BJ (cell line): ENCODE measurements around the gene ERBB2. TPM values are rescaled to one million over a fixed set of nuclear protein-coding genes. Genes with fewer than 3 reads are reported as not detected.

Experiments
- CTCF ChIA-PET: fragments of 350-600 bp; formaldehyde crosslinking; extraction: SDS; loops from one replicate; lab custom pipeline; 2021; ENCODE audit warnings: antibody characterized with exemption, inconsistent platforms; lab: Yijun Ruan, JAX
- POLR2A ChIA-PET: fragments of 300-600 bp; sonication (Branson Sonifier 250); formaldehyde crosslinking; extraction: SDS; loops from one replicate; lab custom pipeline; 2021; ENCODE audit warnings: antibody characterized with exemption; lab: Charles Lee
- DNase-seq: peaks from one replicate; pipeline ENCODE4 v3.0.0-alpha.2; 2011; ENCODE audit warnings: low read depth
- H3K27me3 ChIP-seq: 2 replicates; pipeline ENCODE4 v1.6.0; 2011; ENCODE audit warnings: low read length; ENCODE audit not compliant: control insufficient read depth, insufficient read depth
- H3K36me3 ChIP-seq: 2 replicates; pipeline ENCODE4 v1.5.1; 2011; ENCODE audit warnings: low read length; ENCODE audit not compliant: control insufficient read depth, insufficient read depth
- H3K4me3 ChIP-seq: 2 replicates; pipeline ENCODE4 v1.5.1; 2011; ENCODE audit warnings: low read depth, mild to moderate bottlenecking, control low read depth, low read length
- polyA plus RNA-seq: library from polyadenylated mRNA; depleted of rRNA; stranded (reverse); fragments of >200 nt; gene quantifications from 2 replicates; pipeline ENCODE4 v1.2.3, GENCODE V29; 2011
- TF ChIP-seq, protein P1 (sequence below): IDR thresholded peaks from 2 replicates; pipeline ENCODE4 v1.5.1; 2011; ENCODE audit warnings: low read depth, mild to moderate bottlenecking, control low read depth, inconsistent platforms, low read length, moderate library complexity; ENCODE audit not compliant: insufficient read depth

ERBB2 gene
- polyA plus RNA-seq, 1 experiment = 35.4 TPM

GRCh38 chr17:39716073-39716818 is 16.4 kb downstream of the ERBB2 start:
- no peak for DNase-seq
- peaks cover 33% of the 10 kb centered on the region for H3K36me3 ChIP-seq
- H3K4me3 ChIP-seq = no peak overlapping the region
- ChIA-PET CTCF (interaction anchor here (1.4 kb wide), 1 partner anchor 14 kb away, joined by 3 read pairs; the partner anchor contains the start of gene MIEN1), POLR2A (no interaction called here)
- H3K27me3 ChIP-seq = no peaks in the 10 kb centered on the region
- TF ChIP-seq, protein P1, sequence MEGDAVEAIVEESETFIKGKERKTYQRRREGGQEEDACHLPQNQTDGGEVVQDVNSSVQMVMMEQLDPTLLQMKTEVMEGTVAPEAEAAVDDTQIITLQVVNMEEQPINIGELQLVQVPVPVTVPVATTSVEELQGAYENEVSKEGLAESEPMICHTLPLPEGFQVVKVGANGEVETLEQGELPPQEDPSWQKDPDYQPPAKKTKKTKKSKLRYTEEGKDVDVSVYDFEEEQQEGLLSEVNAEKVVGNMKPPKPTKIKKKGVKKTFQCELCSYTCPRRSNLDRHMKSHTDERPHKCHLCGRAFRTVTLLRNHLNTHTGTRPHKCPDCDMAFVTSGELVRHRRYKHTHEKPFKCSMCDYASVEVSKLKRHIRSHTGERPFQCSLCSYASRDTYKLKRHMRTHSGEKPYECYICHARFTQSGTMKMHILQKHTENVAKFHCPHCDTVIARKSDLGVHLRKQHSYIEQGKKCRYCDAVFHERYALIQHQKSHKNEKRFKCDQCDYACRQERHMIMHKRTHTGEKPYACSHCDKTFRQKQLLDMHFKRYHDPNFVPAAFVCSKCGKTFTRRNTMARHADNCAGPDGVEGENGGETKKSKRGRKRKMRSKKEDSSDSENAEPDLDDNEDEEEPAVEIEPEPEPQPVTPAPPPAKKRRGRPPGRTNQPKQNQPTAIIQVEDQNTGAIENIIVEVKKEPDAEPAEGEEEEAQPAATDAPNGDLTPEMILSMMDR = no peak

DNA sequence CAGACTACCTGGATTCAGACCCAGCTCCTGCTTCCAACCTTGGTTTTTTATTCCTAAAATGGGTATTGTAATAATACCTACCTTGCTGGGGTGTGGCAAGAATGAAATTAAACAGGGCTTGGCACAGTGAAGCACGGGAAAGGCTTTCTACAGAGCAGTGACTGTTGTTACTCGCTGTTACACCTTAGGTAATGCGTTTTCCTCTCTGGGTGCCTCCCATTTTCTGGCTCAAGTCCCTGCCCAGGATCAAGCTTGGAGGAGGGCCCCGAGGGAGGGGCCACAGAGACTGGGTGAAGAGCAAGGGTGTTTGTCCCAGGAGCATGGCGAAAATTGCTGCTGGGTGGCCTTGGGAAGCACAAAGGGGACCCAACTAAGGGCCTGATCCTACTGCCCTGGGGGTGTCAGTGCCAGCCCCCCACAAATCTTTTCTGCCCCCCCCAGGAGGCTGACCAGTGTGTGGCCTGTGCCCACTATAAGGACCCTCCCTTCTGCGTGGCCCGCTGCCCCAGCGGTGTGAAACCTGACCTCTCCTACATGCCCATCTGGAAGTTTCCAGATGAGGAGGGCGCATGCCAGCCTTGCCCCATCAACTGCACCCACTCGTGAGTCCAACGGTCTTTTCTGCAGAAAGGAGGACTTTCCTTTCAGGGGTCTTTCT is 17.1 kb downstream of the ERBB2 start:
- CTCF ChIA-PET = interaction anchor here (1.4 kb wide), 1 partner anchor 14 kb away, joined by 3 read pairs; the partner anchor contains the start of gene MIEN1
- H3K36me3 ChIP-seq = peaks cover 28% of the 10 kb centered on the region

GRCh38 chr17:39717660-39718059 is 17.8 kb downstream of the ERBB2 start:
- ChIA-PET POLR2A (no interaction called here), CTCF (no interaction called here)
- TF ChIP-seq, protein P1 = no peak
- H3K4me3 ChIP-seq = no peak overlapping the region
- no peaks in the 10 kb centered on the region for H3K27me3 ChIP-seq
- peaks cover 24% of the 10 kb centered on the region for H3K36me3 ChIP-seq
- no peak for DNase-seq

More for the DNA sequence above, 17.1 kb downstream of the ERBB2 start:
- POLR2A ChIA-PET = no interaction called here
- Histone ChIP-seq H3K27me3 (no peaks in the 10 kb centered on the region), H3K4me3 (no peak overlapping the region)
- no peak for DNase-seq
- TF ChIP-seq, protein P1 = no peak

DNA sequence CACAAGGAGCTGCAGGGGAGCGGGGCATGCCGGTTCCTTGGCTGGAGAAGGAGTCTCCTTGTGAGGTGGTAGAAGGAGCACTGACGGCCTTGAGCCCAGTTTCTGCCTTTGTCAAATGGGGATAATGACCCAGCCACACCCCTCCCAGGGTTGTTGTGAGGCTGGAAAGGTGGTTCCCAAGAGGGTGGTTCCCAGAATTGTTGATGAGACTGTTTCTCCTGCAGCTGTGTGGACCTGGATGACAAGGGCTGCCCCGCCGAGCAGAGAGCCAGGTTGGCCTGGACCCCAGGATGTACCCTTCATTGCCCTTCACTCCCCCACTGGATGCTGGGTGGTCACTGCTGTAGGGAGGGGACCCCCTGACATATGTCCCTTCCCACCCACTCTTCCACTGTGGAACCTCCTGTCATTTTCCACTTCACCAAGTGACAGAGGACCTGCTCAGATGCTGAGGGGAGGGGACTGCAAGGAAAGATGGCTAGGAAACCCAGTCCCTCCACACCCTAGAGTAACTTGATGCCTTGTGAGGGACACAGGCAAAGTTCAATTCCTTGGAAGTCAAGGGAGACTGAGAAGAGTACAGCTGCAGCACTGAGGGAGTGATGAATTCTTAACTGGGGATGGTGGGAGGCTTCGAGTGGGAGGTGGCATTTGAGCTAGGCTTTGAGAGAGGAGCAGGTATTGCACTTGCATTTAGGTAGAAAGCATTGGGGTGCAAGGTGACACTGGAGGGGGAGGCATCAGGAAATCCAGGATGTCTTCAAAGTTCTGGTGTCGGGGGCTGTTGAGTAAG is 19.9 kb downstream of the ERBB2 start:
- no peak for DNase-seq
- TF ChIP-seq, protein P1 = no peak
- ChIA-PET POLR2A (no interaction called here), CTCF (interaction anchor here (0.7 to 1.7 kb wide), 2 partner anchors 10 to 98 kb away, joined by 3 to 6 read pairs; partner anchors contain the start of gene MIEN1)
- no peaks in the 10 kb centered on the region for H3K27me3 ChIP-seq
- H3K4me3 ChIP-seq = no peak overlapping the region
- H3K36me3 ChIP-seq = peaks cover 26% of the 10 kb centered on the region
